Measurements from ENCODE around the gene ACACB.

The ACACB gene

GRCh38 chr12:109287181-109287580, 170.8 kb downstream of the ACACB start:
- no peak for DNase-seq

- no peak for DNase-seq
These were observed 171.6 kb downstream of the ACACB start for GRCh38 chr12:109287811-109288469.

DNA sequence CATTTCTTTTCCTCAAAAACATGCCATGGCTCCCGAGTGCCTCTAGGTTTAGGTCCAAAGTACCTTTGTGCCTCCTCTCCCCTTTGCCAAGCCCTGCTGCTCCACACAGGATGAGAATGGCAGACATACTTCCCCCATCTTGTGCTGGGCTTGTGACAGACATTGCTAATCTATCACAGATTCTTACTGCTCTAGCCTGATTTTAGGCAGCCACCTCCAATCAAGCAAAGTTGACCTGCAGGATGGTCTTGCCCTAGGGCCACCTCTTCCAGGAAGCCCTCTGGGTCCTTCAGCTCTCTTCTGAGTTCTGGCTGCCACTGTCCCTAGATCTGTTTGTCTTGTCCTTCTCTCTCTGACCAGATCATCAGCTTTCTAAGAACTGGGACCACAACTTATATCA, 172.2 kb downstream of the ACACB start:
- no peak for DNase-seq

DNA sequence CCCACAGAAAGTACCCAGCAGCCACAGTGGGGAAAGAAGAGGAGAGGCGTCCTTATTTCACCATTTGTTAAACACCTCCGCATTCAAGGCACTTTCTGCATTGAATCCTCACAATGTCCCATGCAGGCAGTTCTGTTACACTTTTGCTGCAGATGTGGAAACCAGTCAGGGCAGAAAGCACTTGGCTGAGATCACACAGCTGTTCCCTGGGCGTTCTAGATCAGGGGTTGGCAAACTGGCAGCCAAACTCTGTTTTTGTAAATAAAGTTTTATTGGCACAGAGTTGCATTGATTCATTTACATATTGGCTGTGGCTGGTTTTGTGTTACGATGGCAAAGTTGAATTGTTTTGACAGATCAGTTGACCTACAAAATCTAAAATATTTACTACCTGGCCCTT, 172.6 kb downstream of the ACACB start:
- DNase-seq = no peak

- no peak for DNase-seq
These were observed 173.2 kb downstream of the ACACB start for GRCh38 chr12:109289551-109289950.

- DNase-seq = no peak
These were observed 173.7 kb downstream of the ACACB start for GRCh38 chr12:109290061-109290460.

GRCh38 chr12:109291117-109291516, 174.7 kb downstream of the ACACB start:
- no peak for DNase-seq

DNA sequence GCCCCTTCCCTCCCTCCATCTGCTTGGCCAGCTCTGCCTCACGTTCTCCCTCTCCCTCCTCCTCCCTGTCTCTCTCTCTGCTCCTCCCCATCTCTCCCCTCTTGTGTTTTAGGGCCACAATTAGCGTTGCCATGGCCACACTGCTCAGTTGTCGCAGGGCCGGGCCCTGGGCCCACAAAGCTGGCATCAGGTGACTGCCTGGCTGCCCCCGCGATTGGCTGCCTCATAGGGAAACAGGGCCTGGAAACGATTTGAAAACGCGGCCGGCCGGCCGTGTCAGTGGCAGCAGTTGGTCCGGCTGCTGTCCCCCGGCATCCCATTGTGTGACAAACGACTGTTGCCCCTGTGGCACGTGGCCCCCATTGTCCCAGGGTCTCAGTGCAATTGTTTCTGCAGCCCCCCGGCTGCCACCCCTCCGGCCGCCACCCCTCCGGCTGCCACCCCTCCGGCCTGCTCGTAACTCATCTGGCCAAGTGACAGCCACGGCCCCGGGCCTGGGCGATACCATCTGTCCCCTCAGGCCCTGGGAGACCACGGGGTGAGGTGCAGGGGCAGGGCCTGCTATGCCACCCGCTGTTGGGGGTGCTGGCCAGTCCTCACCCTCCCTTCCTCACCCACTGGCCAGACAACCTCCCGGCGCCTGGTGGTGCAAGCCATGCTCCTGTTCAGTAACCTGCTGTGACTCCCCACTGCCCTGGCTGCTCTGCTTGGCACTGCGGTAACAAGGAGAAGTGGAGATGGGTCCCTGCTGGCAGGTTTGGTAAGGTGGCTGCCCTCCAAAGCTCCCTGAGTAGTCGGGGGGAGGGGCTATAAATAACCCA, 175.3 kb downstream of the ACACB start:
- DNase-seq = no peak

DNA sequence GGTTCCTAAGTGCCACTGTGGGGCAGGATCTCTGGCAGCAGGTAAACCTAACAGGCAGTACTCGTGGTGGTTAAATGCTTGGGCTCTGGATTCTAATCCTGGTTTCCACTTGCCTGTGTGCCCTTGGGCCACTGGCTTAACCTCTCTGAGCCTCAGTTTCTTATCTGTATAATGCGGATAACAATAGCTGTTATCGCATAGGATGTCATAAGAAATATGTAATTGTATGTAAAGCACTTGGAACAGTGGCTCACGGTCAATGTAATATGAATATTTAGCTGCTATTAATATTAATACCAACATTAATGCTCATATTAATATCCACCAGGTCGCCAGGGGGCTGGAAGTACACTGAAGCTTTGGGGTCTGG, 175.9 kb downstream of the ACACB start:
- no peak for DNase-seq

DNA sequence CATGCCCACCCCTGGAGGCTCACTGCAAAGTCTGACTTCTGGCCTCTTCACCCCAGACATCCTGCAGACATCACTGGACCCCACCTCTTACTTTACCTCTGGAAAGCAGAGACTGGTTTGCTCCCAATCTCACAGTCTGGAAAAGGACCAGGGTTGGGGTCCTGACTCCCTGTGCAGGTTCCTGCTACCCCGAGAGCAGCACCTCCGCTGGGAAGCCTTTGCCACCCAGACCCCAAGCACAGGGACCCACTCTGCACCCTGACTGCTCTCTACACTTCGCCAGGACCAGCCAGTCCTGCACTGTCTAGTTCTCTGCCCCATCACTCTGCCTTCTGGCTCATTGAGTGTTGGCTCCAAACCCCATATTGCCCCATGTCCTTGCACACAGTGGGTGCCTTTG, 176.7 kb downstream of the ACACB start:
- DNase-seq = no peak

GRCh38 chr12:109294286-109294796, 178.0 kb downstream of the ACACB start:
- DNase-seq = no peak

- DNase-seq = no peak
These were observed 179.5 kb downstream of the ACACB start for GRCh38 chr12:109295764-109296425.

- DNase-seq = no peak
These were observed 180.0 kb downstream of the ACACB start for GRCh38 chr12:109296431-109296830.

- no peak for DNase-seq
These were observed 183.5 kb downstream of the ACACB start for GRCh38 chr12:109299849-109300248.

DNA sequence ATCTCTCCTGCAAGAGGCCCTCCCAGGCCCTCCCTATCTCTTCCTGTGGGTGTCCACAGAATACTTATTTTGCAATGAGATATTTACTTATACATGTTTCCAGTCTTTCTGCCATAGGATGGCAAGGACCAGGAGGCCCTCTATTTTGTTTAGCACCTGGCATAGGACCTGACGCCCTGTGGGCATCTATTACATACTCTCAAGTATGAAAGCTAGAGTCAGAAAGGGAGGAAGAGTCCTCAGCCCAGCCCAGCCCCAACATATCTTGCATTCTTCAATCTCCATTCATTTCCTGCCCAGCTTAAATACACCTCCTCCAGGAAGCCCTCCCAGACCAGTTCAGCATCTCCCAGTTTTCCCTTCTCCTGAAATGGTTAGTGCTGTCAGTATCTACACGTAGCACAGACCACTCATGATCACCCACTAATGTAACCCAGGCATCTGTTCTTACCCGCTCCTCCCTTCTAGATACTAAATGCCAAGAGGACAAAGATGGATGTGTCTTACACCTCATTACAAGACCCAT, 185.3 kb downstream of the ACACB start:
- no peak for DNase-seq

DNA sequence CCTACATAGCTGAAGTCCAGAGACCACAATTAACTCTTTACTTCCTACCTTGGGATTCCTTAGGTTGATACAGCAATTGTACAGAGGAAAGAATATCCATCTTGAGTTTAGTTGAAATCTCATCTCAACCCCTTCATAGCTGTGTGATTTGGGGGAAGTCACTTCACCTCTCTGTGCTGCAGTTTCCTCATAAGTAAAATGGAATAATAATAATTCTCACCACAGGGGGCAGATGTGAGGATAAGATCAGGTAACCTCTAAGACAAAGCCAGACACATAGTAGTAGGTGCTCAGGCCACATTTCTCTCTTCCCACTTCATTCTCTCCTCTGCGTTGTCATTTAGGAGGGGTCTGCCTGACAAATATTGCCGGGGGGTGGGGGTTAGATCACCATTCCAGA, 186.0 kb downstream of the ACACB start:
- DNase-seq = no peak

- DNase-seq = no peak
These were observed 186.4 kb downstream of the ACACB start for GRCh38 chr12:109302770-109303169.

- no peak for DNase-seq
These were observed 188.1 kb downstream of the ACACB start for GRCh38 chr12:109304485-109304884.

GRCh38 chr12:109305547-109305946, 189.2 kb downstream of the ACACB start:
- no peak for DNase-seq

DNA sequence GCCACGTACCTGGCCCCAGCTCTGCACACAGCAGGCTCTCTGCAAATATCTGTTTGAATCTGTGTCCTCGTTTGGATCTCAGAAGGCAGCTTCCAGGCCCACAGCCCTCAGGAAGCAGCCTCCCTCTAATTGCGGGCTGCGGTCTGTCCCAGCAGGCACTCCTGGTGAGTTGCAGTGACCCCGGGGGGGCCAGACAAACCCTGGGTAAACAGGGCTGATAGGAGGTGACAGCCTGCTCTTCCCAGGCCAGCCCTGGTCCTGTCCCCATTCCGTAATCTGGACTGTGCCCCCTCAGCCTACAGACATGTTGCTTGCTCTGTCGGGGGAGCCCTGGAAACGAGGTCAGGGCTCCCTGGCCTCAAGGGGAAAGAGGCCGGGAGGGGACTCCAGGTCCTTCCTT, 190.7 kb downstream of the ACACB start:
- no peak for DNase-seq

DNA sequence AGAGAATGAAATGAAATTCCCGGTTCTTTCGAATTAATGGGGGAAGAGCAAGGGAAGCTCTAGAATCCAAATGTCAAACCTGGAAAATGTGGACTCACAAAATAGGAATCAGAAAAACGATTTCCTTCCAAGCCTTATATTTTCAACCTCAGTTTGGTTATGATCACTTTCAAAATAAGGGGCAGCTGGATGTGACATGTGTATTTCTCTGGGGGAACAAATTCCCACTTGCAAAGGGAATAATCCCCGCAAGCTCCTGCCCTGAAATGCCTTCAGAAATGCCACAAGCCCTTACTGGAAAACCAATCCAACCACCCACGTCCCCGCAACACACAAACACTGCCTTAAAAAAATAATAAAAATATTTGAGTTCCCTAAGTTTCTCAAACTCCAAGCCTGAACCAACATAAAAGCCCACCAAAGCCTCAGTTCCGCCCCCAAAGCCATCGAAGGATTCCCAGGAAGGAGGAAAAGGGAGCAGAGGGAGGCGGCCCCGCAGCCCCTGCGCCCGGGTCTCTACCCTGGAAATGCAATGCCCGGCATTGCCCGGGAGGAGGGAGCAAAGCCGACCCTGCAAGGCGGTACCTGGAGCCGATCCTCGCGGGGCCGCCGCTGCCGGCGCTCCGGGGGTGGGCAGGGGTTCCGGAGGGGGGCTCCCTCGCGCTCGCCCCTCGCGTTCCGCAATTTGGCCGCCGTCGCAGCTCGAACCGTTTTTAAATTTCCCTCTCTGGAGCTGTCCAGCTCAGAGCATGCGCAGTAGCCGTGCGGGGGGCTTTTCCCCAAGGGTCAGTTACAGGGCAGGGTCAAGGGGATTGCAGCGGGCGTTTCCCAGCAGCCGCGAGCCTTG, 192.4 kb downstream of the ACACB start, which contains the start of gene FOXN4:
Gene FOXN4 (minus strand): TSS at position 751 of the 847 bp plus-strand sequence. CDS start 963 bp downstream, outside the sequence.
- DNase-seq = no peak
